GM12891 (cell line): ENCODE data around the gene NAA60.
"Not testable (repeated sequence)": the region's sequence is repeated elsewhere in the genome, so short reads cannot be mapped to it uniquely, and the experiment has no call there.

Experiments
- DNase-seq: peaks from one replicate; pipeline ENCODE4 v3.0.0; 2011; ENCODE audit warnings: low spot score; ENCODE audit not compliant: insufficient read length
- FAIRE-seq: peaks from 2 replicates; lab custom pipeline; 2011; peaks lifted over from hg19 to GRCh38; lab: Jason Lieb, UNC
- PAX5 ChIP-seq: IDR thresholded peaks from 2 replicates; pipeline ENCODE4 v1.6.1; 2011; ENCODE audit warnings: low read length, moderate library complexity, mild to moderate bottlenecking; ENCODE audit not compliant: insufficient read depth, severe bottlenecking
- POLR2A ChIP-seq: IDR thresholded peaks from 2 replicates; pipeline ENCODE4 v1.6.1; 2011; ENCODE audit warnings: low read depth, low read length, control low read depth
- POLR2AphosphoS5 ChIP-seq: IDR thresholded peaks from 2 replicates; pipeline ENCODE4 v1.6.1; 2011; ENCODE audit warnings: low read depth, low read length, control low read depth
- POU2F2 ChIP-seq: IDR thresholded peaks from 2 replicates; pipeline ENCODE4 v1.6.1; 2011; ENCODE audit warnings: low read depth, mild to moderate bottlenecking, control low read depth, low read length, moderate library complexity
- SPI1 ChIP-seq: IDR thresholded peaks from 2 replicates; pipeline ENCODE4 v1.6.1; 2011; ENCODE audit warnings: low read depth, low read length, control low read depth
- TAF1 ChIP-seq: IDR thresholded peaks from 2 replicates; pipeline ENCODE4 v1.6.1; 2011; ENCODE audit warnings: low read depth, low read length, control low read depth

Gene NAA60

DNA sequence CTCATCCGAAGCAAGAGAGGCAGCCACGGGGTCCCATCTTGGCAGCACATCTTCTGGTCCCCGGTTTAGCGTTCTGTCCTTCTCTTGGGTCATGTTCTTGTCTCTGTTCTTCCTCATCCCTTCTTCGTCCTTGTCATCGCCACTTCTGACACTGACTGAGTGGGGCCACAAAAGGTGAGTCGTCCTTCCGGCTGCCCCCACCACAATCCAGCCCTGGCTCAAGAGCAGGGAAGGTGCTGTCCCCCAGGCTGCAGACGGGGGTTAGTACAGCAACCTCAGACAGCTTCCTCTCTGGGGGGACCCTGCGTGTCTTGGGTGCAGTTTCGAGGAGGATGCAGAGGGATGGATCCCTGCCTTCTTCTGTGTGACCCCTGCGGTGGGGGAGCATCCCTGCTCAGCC lies 21.8 kb downstream of the NAA60 start:
- TF ChIP-seq PAX5 (no peak), POLR2A (no peak), SPI1 (no peak), POU2F2 (no peak), POLR2AphosphoS5 (no peak), TAF1 (no peak)
- no peak for DNase-seq
- no peak for FAIRE-seq

DNA sequence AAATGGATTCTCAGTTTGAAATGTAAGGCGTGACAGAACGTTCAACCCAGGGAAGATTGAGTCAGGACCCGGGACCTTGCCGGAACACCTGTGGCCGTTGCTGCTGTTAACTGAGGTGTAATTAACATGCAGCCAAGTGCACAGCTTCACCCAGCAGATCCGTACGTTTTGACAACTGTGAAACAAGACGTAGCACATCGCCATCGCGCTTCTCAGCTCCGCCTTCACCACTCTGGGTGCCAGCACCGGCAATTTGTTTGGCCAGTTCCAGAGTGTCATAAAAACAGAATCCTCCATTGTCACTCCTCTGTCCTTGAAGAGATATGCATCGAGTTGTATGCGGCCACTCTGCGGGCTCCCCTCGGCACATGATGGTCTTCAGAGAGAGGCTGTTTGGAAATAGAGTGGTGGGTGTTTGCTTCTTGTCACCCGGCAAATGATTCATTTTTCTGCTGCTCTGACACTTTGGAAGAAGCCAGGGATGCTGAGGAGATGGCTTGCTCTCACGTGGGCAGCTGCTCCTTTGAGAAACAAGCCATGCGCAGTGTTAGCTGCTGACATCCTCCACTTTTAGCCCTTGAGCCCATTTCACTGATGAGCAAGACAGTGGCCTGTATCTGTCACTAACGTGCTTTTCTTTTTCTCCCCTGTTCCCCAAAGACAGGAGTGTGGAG lies 22.6 kb downstream of the NAA60 start:
- TF ChIP-seq SPI1 (no peak), POLR2A (no peak), PAX5 (no peak), POLR2AphosphoS5 (no peak), TAF1 (no peak), POU2F2 (no peak)
- no peak for DNase-seq
- FAIRE-seq = no peak

DNA sequence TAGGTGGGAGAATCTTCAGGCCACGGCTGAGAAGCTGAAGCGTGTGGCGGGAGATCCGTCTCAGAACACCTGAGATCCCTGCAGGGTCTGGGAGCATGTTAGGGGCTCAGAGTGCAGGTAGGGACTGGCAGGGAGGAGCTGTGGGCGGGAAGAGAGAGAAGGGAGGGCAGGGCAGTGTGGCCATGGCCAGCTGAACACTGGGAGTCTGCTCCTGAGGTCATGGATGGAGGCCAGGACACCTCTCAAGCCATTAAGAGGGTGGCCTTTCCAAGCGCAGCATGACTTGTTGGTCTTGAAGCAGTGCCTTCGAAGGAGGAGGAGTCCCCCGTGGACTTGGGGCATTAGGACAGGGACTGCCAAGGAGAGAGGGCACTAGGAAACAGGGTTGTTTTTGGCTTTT lies 23.7 kb downstream of the NAA60 start:
- DNase-seq (no peak), FAIRE-seq (no peak)
- TF ChIP-seq POU2F2 = no peak
- TF ChIP-seq TAF1 = no peak
- no peak for TF ChIP-seq POLR2AphosphoS5
- no peak for TF ChIP-seq SPI1
- no peak for TF ChIP-seq POLR2A
- TF ChIP-seq PAX5 = no peak

DNA sequence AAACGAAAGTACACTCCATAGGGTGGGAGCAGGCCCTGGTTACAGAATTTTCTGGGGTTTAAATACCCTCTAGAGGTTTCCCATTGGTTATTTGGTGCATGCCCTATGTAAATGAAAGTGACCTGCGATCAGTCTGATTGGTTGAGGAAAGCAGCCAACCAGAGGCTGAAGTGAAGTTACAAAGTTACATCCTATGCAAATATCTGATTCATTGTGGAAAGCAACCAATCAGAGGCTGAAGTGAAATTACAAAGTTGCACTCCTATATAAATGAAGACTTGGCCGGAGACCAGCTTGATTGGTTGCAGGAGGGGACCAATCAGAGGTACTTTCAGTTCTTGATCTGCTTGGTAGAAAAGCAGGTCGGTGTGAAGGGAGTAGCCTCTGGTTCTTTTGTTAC lies 24.4 kb downstream of the NAA60 start:
- FAIRE-seq (no peak), DNase-seq (no peak)
- TF ChIP-seq TAF1 (no peak), POLR2A (no peak), PAX5 (no peak), POU2F2 (no peak), POLR2AphosphoS5 (no peak), SPI1 (no peak)

DNA sequence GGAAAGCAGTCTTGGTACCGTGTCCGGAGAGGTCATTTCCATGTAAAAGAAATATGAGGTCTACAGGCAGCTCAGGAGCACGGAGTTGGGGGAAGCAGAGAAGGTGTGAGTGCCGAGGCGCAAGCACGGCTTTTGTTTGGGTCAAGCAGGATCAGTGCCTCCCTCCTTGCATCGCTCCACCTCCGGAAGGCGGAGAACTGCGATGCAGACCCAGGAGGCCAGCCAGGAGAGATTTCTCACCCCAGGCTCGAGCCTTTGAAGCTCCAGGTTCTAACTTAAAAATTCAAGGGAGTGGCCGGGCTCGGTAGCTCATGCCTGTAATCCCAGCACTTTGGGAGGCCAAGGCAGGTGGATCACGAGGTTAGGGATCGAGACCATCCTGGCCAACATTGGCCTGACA lies 25.0 kb downstream of the NAA60 start:
- no peak for DNase-seq
- TF ChIP-seq PAX5 (no peak), POU2F2 (no peak), TAF1 (no peak), SPI1 (no peak), POLR2A (no peak), POLR2AphosphoS5 (no peak)
- FAIRE-seq = no peak

DNA sequence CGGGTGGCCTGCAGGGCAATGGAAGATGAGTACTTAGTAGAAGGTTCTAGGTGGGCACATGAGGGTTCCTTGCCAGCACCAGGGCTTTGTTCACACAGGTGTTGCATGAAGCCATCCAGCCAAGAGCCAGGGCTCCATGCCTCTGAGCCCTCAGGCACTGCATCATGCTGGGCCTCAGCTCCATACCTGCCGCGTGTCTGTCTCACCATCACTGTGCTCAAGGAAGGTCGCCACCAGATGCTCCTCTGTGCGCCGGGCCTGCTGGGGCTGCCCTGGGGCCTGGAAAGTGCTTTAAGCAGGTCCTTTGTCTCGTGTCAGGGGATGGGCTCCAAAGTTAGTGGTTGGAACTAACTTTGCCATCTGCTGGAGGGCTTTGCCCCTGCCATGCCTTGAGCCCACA lies 26.3 kb downstream of the NAA60 start:
- no peak for DNase-seq
- FAIRE-seq = no peak
- TF ChIP-seq TAF1 (no peak), POLR2AphosphoS5 (no peak), SPI1 (no peak), PAX5 (no peak), POU2F2 (no peak), POLR2A (no peak)

DNA sequence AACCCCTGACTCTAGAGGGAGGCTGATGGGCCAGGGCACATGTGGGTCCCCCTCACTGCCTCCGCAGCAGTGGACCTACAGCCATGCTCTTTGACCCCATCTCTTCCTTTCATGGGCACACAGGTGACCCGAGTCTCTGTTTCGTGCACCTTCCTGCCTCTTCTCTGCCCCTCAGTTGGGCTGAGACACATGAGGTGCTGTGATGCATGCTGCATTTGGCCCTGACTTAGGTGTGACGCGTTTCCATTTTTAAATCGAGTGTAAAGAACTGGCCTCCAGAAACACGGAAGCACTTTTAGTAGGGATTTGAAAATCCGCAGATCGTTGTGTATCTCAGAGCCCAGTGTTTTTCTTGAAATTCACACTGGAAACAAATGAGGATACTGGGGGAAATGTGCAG lies 27.2 kb downstream of the NAA60 start:
- TF ChIP-seq POLR2A = no peak
- no peak for TF ChIP-seq POU2F2
- no peak for TF ChIP-seq SPI1
- TF ChIP-seq PAX5 = no peak
- TF ChIP-seq TAF1 = no peak
- TF ChIP-seq POLR2AphosphoS5 = no peak
- FAIRE-seq = no peak
- DNase-seq = no peak

DNA sequence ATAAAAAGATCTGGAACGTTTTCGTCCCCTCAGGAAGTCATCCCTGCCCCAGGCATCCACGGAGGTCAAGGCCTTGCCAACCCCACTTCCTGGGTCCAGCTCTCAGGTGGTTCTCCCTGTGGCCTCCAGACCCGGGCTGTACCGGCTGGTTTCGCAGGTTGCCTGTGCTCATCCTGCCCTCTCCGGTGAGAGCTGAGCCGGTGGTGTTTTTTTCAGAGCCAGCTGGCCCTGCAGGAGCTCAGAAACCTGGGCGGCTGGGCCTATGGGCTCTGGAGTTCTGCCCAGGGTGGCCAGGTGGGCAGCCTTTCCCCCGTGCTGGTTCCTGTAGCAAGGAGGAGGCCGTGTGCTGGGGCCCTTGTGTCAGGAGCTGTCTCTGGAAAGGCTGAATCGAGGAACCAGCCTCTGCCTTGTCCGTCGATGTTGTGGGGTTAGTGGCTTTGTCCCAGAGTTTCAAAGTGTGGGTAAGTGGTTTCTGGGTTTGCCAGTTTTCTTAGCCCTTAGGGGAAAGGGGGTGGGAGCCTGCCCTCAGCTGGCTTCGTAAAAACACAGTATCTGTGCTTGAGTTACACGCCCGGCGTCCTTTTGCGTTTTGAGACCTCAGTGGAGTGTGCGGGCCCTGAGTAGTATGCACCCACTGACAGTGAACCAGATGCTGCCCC lies 28.2 kb downstream of the NAA60 start:
- no peak for TF ChIP-seq TAF1
- no peak for TF ChIP-seq POU2F2
- TF ChIP-seq PAX5 = no peak
- TF ChIP-seq POLR2AphosphoS5 = no peak
- no peak for TF ChIP-seq POLR2A
- no peak for TF ChIP-seq SPI1
- no peak for FAIRE-seq
- DNase-seq = no peak

DNA sequence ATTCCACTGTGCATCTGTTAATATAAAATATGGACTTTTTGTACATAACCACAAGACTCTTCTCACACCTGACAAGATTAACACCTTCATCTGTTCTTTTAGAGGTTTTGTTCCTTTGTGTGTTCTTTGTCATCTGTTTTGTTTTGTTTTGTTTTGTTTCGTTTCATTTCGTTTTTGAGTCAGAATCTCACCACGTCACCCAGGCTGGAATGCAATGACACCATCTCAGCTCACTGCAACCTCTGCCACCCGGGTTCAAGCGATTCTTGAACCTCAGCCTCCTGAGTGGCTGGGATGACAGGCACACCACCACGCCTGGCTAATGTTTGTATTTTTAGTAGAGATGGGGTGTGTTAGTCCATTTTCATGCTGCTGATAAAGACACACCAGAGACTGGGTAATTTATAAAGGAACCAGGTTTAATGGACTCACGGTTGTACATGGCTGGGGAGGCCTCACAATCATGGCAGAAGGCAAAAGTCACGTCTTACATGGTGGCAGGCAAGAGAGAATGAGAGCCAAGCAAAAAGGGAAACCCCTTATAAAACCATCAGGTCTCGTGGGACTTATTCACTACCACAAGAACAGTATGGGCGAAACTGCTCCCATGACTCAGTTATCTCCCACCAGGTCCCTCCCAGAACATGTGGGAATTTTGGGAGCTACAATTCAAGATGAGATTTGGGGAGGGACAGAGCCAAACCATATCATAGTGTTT lies 29.6 kb downstream of the NAA60 start:
- FAIRE-seq (peak; percentile 40), DNase-seq (no peak)
- TF ChIP-seq POLR2AphosphoS5 = no peak
- TF ChIP-seq POLR2A = no peak
- no peak for TF ChIP-seq POU2F2
- no peak for TF ChIP-seq SPI1

DNA sequence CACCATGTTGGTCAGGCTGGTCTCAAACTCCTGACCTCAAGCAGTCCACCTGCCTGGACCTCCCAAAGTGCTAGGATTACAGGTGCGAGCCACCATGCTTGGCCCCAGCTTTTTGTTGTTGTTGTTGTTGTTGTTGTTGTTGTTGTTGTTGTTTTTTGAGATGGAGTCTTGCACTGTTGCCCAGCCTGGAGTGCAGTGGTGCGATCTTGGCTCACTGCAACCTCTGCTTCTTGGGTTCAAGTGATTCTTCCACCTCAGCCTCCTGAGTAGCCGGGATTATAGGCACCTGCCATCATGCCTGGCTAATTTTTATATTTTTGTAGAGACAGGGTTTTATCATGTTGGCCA lies 30.1 kb downstream of the NAA60 start:
- DNase-seq, FAIRE-seq: not testable (repeated sequence)
